Measurements from ENCODE around the gene PPP2R2B. TPM values are rescaled to one million over a fixed set of nuclear protein-coding genes. Genes with fewer than 3 reads are reported as not detected.

PPP2R2B gene
- total RNA-seq, 1 experiment from 2014 or later, result not detected

DNA sequence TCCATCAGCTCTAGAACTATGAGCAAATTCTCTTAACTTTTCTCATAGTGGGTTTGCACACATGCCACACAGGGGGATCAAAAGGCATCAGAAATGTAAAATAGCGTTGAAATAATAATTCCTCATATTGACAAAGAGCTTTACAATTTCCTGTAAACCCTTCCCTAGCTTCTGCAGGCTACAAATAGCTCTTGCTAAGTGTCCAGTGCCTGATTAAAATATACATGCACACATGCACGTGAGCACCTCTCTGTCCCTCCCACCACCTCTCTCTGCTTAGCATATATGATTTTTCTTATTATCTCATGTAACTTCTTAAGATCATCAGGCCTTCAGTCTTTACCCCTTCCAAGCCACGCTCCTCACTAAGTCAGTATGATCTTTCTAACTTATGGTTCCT lies 13.7 kb upstream of the PPP2R2B start:
- Histone ChIP-seq H2AFZ (ENCODE audit: low read length) (no peak overlapping the region), H3K4me3 (ENCODE audit: low read length) (no peak overlapping the region), H4K20me1 (ENCODE audit: low read length) (no peaks in the 10 kb centered on the region), H3K9ac (ENCODE audit: low read length) (no peak overlapping the region), H3K36me3 (ENCODE audit: low read depth, low read length) (no peaks in the 10 kb centered on the region), H3K27ac (ENCODE audit: low read length) (no peak overlapping the region), H3K9me2 (replicated peaks; ENCODE audit: low read length) (no peaks in the 10 kb centered on the region), H3K4me2 (ENCODE audit: low read length) (no peak overlapping the region), H3K79me2 (ENCODE audit: low read length) (no peaks in the 10 kb centered on the region), H3K4me1 (ENCODE audit: insufficient read depth, low read length) (peaks cover 6% of the 10 kb centered on the region; the same call in 1 of the 2 replicates), H3F3A (ENCODE audit: low read length, unreplicated experiment) (no peaks in the 10 kb centered on the region), H3K27me3 (ENCODE audit: low read length) (no peaks in the 10 kb centered on the region), H3K9me3 (ENCODE audit: low read length) (no peaks in the 10 kb centered on the region)
- DNase-seq (no peak), ATAC-seq (no peak)
- POLR2A ChIA-PET (ENCODE audit: unreplicated experiment), result no interaction called here
- CTCF ChIA-PET, result no interaction called here
- no TSS peak for BruUV-seq (replicated peaks)
- intact Hi-C loops (cut with micrococcal nuclease), result no loop called here
- TF ChIP-seq, protein P1, sequence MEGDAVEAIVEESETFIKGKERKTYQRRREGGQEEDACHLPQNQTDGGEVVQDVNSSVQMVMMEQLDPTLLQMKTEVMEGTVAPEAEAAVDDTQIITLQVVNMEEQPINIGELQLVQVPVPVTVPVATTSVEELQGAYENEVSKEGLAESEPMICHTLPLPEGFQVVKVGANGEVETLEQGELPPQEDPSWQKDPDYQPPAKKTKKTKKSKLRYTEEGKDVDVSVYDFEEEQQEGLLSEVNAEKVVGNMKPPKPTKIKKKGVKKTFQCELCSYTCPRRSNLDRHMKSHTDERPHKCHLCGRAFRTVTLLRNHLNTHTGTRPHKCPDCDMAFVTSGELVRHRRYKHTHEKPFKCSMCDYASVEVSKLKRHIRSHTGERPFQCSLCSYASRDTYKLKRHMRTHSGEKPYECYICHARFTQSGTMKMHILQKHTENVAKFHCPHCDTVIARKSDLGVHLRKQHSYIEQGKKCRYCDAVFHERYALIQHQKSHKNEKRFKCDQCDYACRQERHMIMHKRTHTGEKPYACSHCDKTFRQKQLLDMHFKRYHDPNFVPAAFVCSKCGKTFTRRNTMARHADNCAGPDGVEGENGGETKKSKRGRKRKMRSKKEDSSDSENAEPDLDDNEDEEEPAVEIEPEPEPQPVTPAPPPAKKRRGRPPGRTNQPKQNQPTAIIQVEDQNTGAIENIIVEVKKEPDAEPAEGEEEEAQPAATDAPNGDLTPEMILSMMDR (conservative IDR thresholded peaks at IDR 0.05; ENCODE audit: low read depth, low read length), result no peak
- TF ChIP-seq EZH2 (IDR thresholded peaks at IDR 0.05; ENCODE audit: low read length, unreplicated experiment) (no peak), EZH2phosphoT487 (IDR thresholded peaks at IDR 0.05; ENCODE audit: borderline replicate concordance, low read length) (no peak)

DNA sequence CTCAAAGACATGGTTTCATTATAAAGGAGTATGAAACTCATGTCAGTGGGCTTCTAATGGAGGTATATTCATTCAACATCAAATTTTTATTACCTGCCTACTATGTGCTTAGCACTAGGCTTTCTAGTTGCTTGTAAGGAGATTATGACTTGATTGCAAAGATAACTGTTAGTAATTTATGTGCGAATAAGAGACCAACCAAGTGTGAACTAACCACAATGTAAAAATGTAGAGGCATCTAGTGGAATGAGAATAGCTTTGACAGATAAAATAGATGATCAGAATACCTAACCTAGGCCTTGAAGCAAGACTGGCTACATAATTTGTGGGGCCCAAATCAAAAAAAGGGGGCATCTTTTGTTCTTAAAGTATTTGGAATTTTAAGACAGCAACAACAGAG lies 13.0 kb upstream of the PPP2R2B start:
- ChIA-PET POLR2A (ENCODE audit: unreplicated experiment) (no interaction called here), CTCF (no interaction called here)
- Histone ChIP-seq H3K79me2 (ENCODE audit: low read length) (no peaks in the 10 kb centered on the region), H3F3A (ENCODE audit: low read length, unreplicated experiment) (no peaks in the 10 kb centered on the region), H3K9me2 (replicated peaks; ENCODE audit: low read length) (no peaks in the 10 kb centered on the region), H3K4me1 (ENCODE audit: insufficient read depth, low read length) (peaks cover 6% of the 10 kb centered on the region; the same call in 1 of the 2 replicates), H3K4me3 (ENCODE audit: low read length) (no peak overlapping the region), H4K20me1 (ENCODE audit: low read length) (no peaks in the 10 kb centered on the region), H3K9ac (ENCODE audit: low read length) (no peak overlapping the region), H3K4me2 (ENCODE audit: low read length) (no peak overlapping the region), H3K27me3 (ENCODE audit: low read length) (no peaks in the 10 kb centered on the region), H3K27ac (ENCODE audit: low read length) (no peak overlapping the region), H3K9me3 (ENCODE audit: low read length) (no peaks in the 10 kb centered on the region), H2AFZ (ENCODE audit: low read length) (no peak overlapping the region), H3K36me3 (ENCODE audit: low read depth, low read length) (no peaks in the 10 kb centered on the region)
- ATAC-seq, result no peak
- intact Hi-C loops (cut with micrococcal nuclease), result no loop called here
- BruUV-seq (replicated peaks), result no TSS peak
- TF ChIP-seq EZH2phosphoT487 (IDR thresholded peaks at IDR 0.05; ENCODE audit: borderline replicate concordance, low read length) (no peak), EZH2 (IDR thresholded peaks at IDR 0.05; ENCODE audit: low read length, unreplicated experiment) (no peak)
- TF ChIP-seq, protein P1 (conservative IDR thresholded peaks at IDR 0.05; ENCODE audit: low read depth, low read length), result no peak
- no peak for DNase-seq

DNA sequence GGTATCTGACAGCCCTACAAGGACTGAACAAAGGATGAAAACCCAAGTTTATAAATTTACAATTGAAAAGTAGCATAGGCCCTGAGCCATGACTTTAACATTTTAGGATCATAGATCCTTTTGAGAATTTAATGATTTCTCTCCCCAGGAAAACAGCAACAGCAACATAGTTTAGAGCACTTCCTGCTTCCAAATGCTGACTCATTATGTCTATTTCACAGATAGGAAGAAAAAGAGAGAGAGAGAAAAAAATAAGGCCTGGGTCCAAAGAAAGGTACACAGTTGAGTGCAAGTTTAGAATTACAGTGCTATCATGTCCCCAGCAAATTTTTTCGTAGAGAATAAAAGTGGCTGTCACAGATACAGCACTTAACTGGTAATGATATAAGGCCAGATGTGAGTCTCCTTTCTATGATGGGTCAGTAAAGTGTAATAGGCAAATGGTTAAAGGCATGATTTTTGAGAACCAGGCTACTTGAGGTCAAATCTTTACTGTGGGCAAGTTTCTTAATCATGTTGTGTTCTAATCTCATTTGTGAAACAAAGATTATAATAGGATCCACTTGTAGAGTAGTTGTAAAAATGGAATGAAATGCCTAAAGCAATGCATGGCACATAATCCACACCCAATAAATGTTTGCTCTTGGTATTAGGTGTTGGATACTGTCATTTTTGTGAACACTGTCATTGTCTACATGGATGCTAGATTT lies 12.3 kb upstream of the PPP2R2B start:
- no peaks in the 10 kb centered on the region for H3K36me3 ChIP-seq (ENCODE audit: low read depth, low read length)
- no peaks in the 10 kb centered on the region for H4K20me1 ChIP-seq (ENCODE audit: low read length)
- H3K9me3 ChIP-seq (ENCODE audit: low read length), result no peaks in the 10 kb centered on the region
- ATAC-seq (no peak), DNase-seq (no peak)
- H3K4me2 ChIP-seq (ENCODE audit: low read length), result no peak overlapping the region
- no peaks in the 10 kb centered on the region for H3K9me2 ChIP-seq (replicated peaks; ENCODE audit: low read length)
- no peak overlapping the region for H3K9ac ChIP-seq (ENCODE audit: low read length)
- no peaks in the 10 kb centered on the region for H3K79me2 ChIP-seq (ENCODE audit: low read length)
- H2AFZ ChIP-seq (ENCODE audit: low read length), result peak overlapping the region; percentile 45; the same call in 1 of the 2 replicates
- no peak overlapping the region for H3K4me3 ChIP-seq (ENCODE audit: low read length)
- no TSS peak for BruUV-seq (replicated peaks)
- POLR2A ChIA-PET (ENCODE audit: unreplicated experiment), result no interaction called here
- H3K27me3 ChIP-seq (ENCODE audit: low read length), result no peaks in the 10 kb centered on the region
- H3K4me1 ChIP-seq (ENCODE audit: insufficient read depth, low read length), result peaks cover 6% of the 10 kb centered on the region; the same call in 1 of the 2 replicates
- TF ChIP-seq EZH2 (IDR thresholded peaks at IDR 0.05; ENCODE audit: low read length, unreplicated experiment) (no peak), EZH2phosphoT487 (IDR thresholded peaks at IDR 0.05; ENCODE audit: borderline replicate concordance, low read length) (no peak)
- TF ChIP-seq, protein P1 (conservative IDR thresholded peaks at IDR 0.05; ENCODE audit: low read depth, low read length), result no peak
- intact Hi-C loops (cut with micrococcal nuclease), result no loop called here
- CTCF ChIA-PET, result no interaction called here
- H3F3A ChIP-seq (ENCODE audit: low read length, unreplicated experiment), result no peaks in the 10 kb centered on the region
- no peak overlapping the region for H3K27ac ChIP-seq (ENCODE audit: low read length)

Data from PC-3 (cell line).